ENCODE measurements around the gene USH2A.

DNA sequence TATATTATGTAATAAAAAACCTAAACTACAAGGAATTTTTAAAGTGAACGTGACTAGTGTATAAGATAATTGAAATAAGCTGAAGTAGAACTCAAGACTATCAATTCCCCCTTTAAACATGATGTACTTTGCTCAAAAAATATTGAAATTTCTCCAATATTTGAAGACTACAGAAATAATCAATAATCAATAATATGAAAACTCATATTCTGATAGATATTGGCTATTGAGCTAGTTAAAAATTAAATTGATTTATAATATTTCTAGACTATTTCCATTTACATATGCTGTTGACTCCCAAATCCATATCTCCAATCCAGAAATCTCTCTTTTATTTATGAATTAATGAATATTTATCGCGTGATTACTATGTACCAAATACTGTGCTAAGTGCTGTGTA, 133.2 kb downstream of the USH2A start:
- TF ChIP-seq, protein P1, sequence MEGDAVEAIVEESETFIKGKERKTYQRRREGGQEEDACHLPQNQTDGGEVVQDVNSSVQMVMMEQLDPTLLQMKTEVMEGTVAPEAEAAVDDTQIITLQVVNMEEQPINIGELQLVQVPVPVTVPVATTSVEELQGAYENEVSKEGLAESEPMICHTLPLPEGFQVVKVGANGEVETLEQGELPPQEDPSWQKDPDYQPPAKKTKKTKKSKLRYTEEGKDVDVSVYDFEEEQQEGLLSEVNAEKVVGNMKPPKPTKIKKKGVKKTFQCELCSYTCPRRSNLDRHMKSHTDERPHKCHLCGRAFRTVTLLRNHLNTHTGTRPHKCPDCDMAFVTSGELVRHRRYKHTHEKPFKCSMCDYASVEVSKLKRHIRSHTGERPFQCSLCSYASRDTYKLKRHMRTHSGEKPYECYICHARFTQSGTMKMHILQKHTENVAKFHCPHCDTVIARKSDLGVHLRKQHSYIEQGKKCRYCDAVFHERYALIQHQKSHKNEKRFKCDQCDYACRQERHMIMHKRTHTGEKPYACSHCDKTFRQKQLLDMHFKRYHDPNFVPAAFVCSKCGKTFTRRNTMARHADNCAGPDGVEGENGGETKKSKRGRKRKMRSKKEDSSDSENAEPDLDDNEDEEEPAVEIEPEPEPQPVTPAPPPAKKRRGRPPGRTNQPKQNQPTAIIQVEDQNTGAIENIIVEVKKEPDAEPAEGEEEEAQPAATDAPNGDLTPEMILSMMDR (IDR thresholded peaks at IDR 0.05; ENCODE audit: insufficient read depth, low read depth, low read length) = no peak
- no peak for TF ChIP-seq EZH2 (IDR thresholded peaks at IDR 0.05; ENCODE audit: insufficient read depth, low read length)
